H1 (cell line): ENCODE measurements around the gene INIP. TPM values are rescaled to one million over a fixed set of nuclear protein-coding genes. Genes with fewer than 3 reads are reported as not detected.

Source experiments
- CTCF ChIA-PET: fragments of 300-600 bp; sonication (Branson Sonifier 250); formaldehyde crosslinking; loops from one replicate; lab custom pipeline; 2021; ENCODE audit not compliant: partially characterized antibody; lab: Charles Lee
- POLR2A ChIA-PET: fragments of 300-600 bp; sonication (Branson Sonifier 250); formaldehyde crosslinking; loops from one replicate; lab custom pipeline; 2021; ENCODE audit warnings: inconsistent platforms; ENCODE audit not compliant: partially characterized antibody; lab: Charles Lee
- DNase-seq, 2 experiments: peaks; one replicate each; pipeline versions ENCODE4 v3.0.0 to v3.0.0-alpha.2; 2010 to 2022; ENCODE audit warnings: low spot score in 2 of 2, low read depth in 1 of 2, mixed read lengths in 1 of 2
- FAIRE-seq: peaks from 2 replicates; lab custom pipeline; 2011; peaks lifted over from hg19 to GRCh38; lab: Jason Lieb, UNC
- H2AFZ ChIP-seq: 2 replicates; pipeline ENCODE4 v1.8.1; 2012; ENCODE audit warnings: low read length, inconsistent platforms
- H2AK5ac ChIP-seq: 2 replicates; pipeline ENCODE4 v1.6.1; 2013; ENCODE audit warnings: low read depth, low read length
- H2BK120ac ChIP-seq: replicated peaks from 2 replicates; pipeline ENCODE3; 2013; ENCODE audit warnings: low read depth, low read length, inconsistent platforms
- H2BK12ac ChIP-seq: 2 replicates; pipeline ENCODE4 v1.6.1; 2013; ENCODE audit warnings: low read depth, low read length
- H2BK15ac ChIP-seq: 2 replicates; pipeline ENCODE4 v1.6.1; 2013; ENCODE audit warnings: low read length
- H2BK20ac ChIP-seq: 2 replicates; pipeline ENCODE4 v1.6.1; 2013; ENCODE audit warnings: low read length
- H2BK5ac ChIP-seq: 2 replicates; pipeline ENCODE4 v1.6.1; 2013; ENCODE audit warnings: low read depth, low read length
- H3K14ac ChIP-seq: 2 replicates; pipeline ENCODE4 v1.6.1; 2013; ENCODE audit warnings: inconsistent platforms; ENCODE audit not compliant: insufficient read length
- H3K18ac ChIP-seq: 2 replicates; pipeline ENCODE4 v1.6.1; 2013; ENCODE audit warnings: low read length; ENCODE audit errors: extremely low read depth
- H3K23ac ChIP-seq: 2 replicates; pipeline ENCODE4 v1.6.1; 2013; ENCODE audit warnings: inconsistent platforms; ENCODE audit not compliant: insufficient read length
- H3K23me2 ChIP-seq: 2 replicates; pipeline ENCODE4 v1.6.1; 2013; ENCODE audit warnings: low read depth, low read length
- H3K27ac ChIP-seq: 2 replicates; pipeline ENCODE4 v1.6.1; 2011; ENCODE audit warnings: low read depth, low read length, inconsistent platforms
- H3K27me3 ChIP-seq, 4 experiments: replicated peaks in 1 of 4; 1 replicate in 1 of 4; 2 replicates in 3 of 4; pipeline versions ENCODE4 v1.6.1 to v1.8.1; 2011 to 2013; ENCODE audit warnings: low read length in 3 of 4, mild to moderate bottlenecking in 3 of 4, inconsistent platforms in 2 of 4, mixed read lengths in 2 of 4, moderate library complexity in 1 of 4; ENCODE audit not compliant: control insufficient read depth in 3 of 4, insufficient read depth in 3 of 4; ENCODE audit errors: extremely low read depth in 1 of 4
- H3K36me3 ChIP-seq, 4 experiments: 2 replicates each; pipeline versions ENCODE4 v1.6.1 to v1.8.1; 2011 to 2013; ENCODE audit warnings: mild to moderate bottlenecking in 4 of 4, low read length in 3 of 4, moderate library complexity in 2 of 4, control low read depth in 1 of 4, inconsistent platforms in 1 of 4; ENCODE audit not compliant: insufficient read depth in 4 of 4, control insufficient read depth in 2 of 4
- H3K4ac ChIP-seq: replicated peaks from 2 replicates; pipeline ENCODE3; 2013; ENCODE audit warnings: low read length, low read depth, mixed read lengths, inconsistent platforms; ENCODE audit not compliant: insufficient read length
- H3K4me1 ChIP-seq, 4 experiments: replicated peaks in 1 of 4; 1 replicate in 1 of 4; 2 replicates in 3 of 4; pipeline versions ENCODE4 v1.6.1 to v1.8.1; 2011 to 2013; ENCODE audit warnings: low read length in 3 of 4, inconsistent platforms in 2 of 4, mixed read lengths in 1 of 4; ENCODE audit not compliant: insufficient read depth in 4 of 4, control insufficient read depth in 3 of 4
- H3K4me2 ChIP-seq, 2 experiments: 2 replicates each; pipeline versions ENCODE4 v1.6.1 to v1.8.1; 2011 to 2013; ENCODE audit warnings: low read depth in 2 of 2, low read length in 2 of 2, control low read depth in 1 of 2, inconsistent platforms in 1 of 2, mild to moderate bottlenecking in 1 of 2; ENCODE audit not compliant: insufficient read depth in 1 of 2
- H3K4me3 ChIP-seq, 4 experiments: fragments of 200-600, 300-600 bp in 1 of 4; sonication (generic), shearing (Covaris generic), sonication (Bioruptor Twin) in 1 of 4; 2 replicates each; pipeline versions ENCODE4 v1.5.1 to v1.8.1; 2011 to 2016; ENCODE audit warnings: low read length in 4 of 4, low read depth in 3 of 4, control low read depth in 2 of 4, inconsistent platforms in 2 of 4, mild to moderate bottlenecking in 2 of 4, mixed read lengths in 1 of 4, moderate library complexity in 1 of 4; ENCODE audit not compliant: insufficient read depth in 2 of 4; ENCODE audit errors: extremely low read depth in 1 of 4
- H3K56ac ChIP-seq: replicated peaks from 2 replicates; pipeline ENCODE3; 2013; ENCODE audit warnings: low read depth, mild to moderate bottlenecking, mixed read lengths, low read length, inconsistent platforms; ENCODE audit not compliant: insufficient read length
- H3K79me1 ChIP-seq: 2 replicates; pipeline ENCODE4 v1.6.1; 2013; ENCODE audit warnings: low read depth, low read length, control low read depth
- H3K79me2 ChIP-seq, 2 experiments: 2 replicates each; pipeline versions ENCODE4 v1.6.1 to v1.8.1; 2012 to 2013; ENCODE audit warnings: low read length in 2 of 2, mild to moderate bottlenecking in 2 of 2, inconsistent platforms in 1 of 2; ENCODE audit not compliant: insufficient read depth in 2 of 2, control insufficient read depth in 1 of 2
- H3K9ac ChIP-seq, 4 experiments: replicated peaks in 1 of 4; 1 replicate in 1 of 4; 2 replicates in 3 of 4; pipeline versions ENCODE4 v1.6.1 to v1.8.1; 2011 to 2013; ENCODE audit warnings: low read depth in 3 of 4, low read length in 3 of 4, control low read depth in 2 of 4, mild to moderate bottlenecking in 2 of 4, moderate library complexity in 2 of 4, inconsistent platforms in 1 of 4; ENCODE audit errors: extremely low read depth in 1 of 4
- H3K9me3 ChIP-seq, 2 experiments: 2 replicates each; pipeline versions ENCODE4 v1.6.1 to v1.8.1; 2012 to 2013; ENCODE audit warnings: mild to moderate bottlenecking in 2 of 2, moderate library complexity in 2 of 2, control low read depth in 1 of 2, inconsistent platforms in 1 of 2, low read depth in 1 of 2, low read length in 1 of 2, mixed read lengths in 1 of 2; ENCODE audit not compliant: insufficient read depth in 2 of 2
- H4K20me1 ChIP-seq, 2 experiments: replicated peaks in 1 of 2; 2 replicates each; pipeline versions ENCODE3 to v1.8.1; 2011 to 2013; ENCODE audit warnings: inconsistent platforms in 2 of 2, low read length in 2 of 2, mild to moderate bottlenecking in 1 of 2; ENCODE audit not compliant: insufficient read depth in 2 of 2, control insufficient read depth in 1 of 2
- H4K5ac ChIP-seq: 2 replicates; pipeline ENCODE4 v1.6.1; 2013; ENCODE audit warnings: low read length, low read depth, mixed read lengths, inconsistent platforms; ENCODE audit not compliant: insufficient read length
- H4K8ac ChIP-seq: 2 replicates; pipeline ENCODE4 v1.8.0; 2013; ENCODE audit warnings: mild to moderate bottlenecking, moderate library complexity, low read length, inconsistent platforms; ENCODE audit not compliant: insufficient read depth; ENCODE audit errors: extremely low read depth
- H4K91ac ChIP-seq: replicated peaks from 2 replicates; pipeline ENCODE3; 2013; ENCODE audit warnings: low read length, mixed read lengths, inconsistent platforms; ENCODE audit not compliant: insufficient read length
- CHD2 ChIP-seq: IDR thresholded peaks from 2 replicates; pipeline ENCODE4 v1.6.1; 2012; ENCODE audit warnings: low read length, improper control_type of control experiment
- CREB1 ChIP-seq: IDR thresholded peaks from 2 replicates; pipeline ENCODE4 v1.6.1; 2012; ENCODE audit warnings: inconsistent platforms
- GTF2F1 ChIP-seq: IDR thresholded peaks from 2 replicates; pipeline ENCODE4 v1.6.1; 2012; ENCODE audit warnings: low read depth, low read length, improper control_type of control experiment, borderline replicate concordance
- MAFK ChIP-seq: IDR thresholded peaks from 2 replicates; pipeline ENCODE4 v1.6.1; 2012; ENCODE audit warnings: low read depth, mild to moderate bottlenecking, improper control_type of control experiment, low read length
- POLR2A ChIP-seq, 2 experiments: IDR thresholded peaks; 1 replicate in 1 of 2; 2 replicates in 1 of 2; pipeline ENCODE4 v1.6.1; 2011; ENCODE audit warnings: low read depth in 2 of 2, low read length in 2 of 2, mild to moderate bottlenecking in 2 of 2; ENCODE audit errors: control extremely low read depth in 1 of 2
- POLR2AphosphoS5 ChIP-seq: IDR thresholded peaks from 2 replicates; pipeline ENCODE4 v1.6.1; 2011; ENCODE audit warnings: low read depth, low read length
- RXRA ChIP-seq: IDR thresholded peaks from 2 replicates; pipeline ENCODE4 v1.6.1; 2011; ENCODE audit warnings: low read depth, mild to moderate bottlenecking, low read length, moderate library complexity; ENCODE audit not compliant: insufficient read depth
- SAP30 ChIP-seq: fragments of 300-600 bp; sonication (generic); IDR thresholded peaks from 2 replicates; pipeline ENCODE4 v1.7.1; 2012; ENCODE audit warnings: low read length, moderate library complexity, mild to moderate bottlenecking, inconsistent platforms; ENCODE audit not compliant: insufficient read depth, insufficient replicate concordance
- SP2 ChIP-seq: IDR thresholded peaks from 2 replicates; pipeline ENCODE4 v1.6.1; 2012; ENCODE audit warnings: mild to moderate bottlenecking, low read length, inconsistent platforms
- SP4 ChIP-seq: IDR thresholded peaks from 2 replicates; pipeline ENCODE4 v1.6.1; 2012; ENCODE audit warnings: low read length, inconsistent platforms
- WGBS, 2 experiments: shearing (Covaris generic) in 1 of 2; methylation state at CpG; one replicate each; pipeline versions ENCODE4 v1.1.6 to v1.1.7; 2013 to 2015; ENCODE audit warnings: low lambda C conversion rate in 2 of 2, mixed read lengths in 2 of 2, inconsistent platforms in 1 of 2, low coverage in 1 of 2, missing lambda C conversion rate in 1 of 2; ENCODE audit not compliant: insufficient replicate concordance in 2 of 2, insufficient coverage in 1 of 2, insufficient read length in 1 of 2; ENCODE audit errors: extremely low coverage in 1 of 2, missing lambda C conversion rate in 1 of 2; 5-methylcytosine and 5-hydroxymethylcytosine counted together
- polyA plus RNA-seq, 7 experiments: library from polyadenylated mRNA; depleted of rRNA in 3 of 7; stranded (reverse) in 5 of 7; unstranded in 2 of 7; fragments of >200 nt in 5 of 7; fragments of 200-250 nt in 2 of 7; gene quantifications; 1 replicate in 5 of 7; 2 replicates in 1 of 7; 4 replicates in 1 of 7; pipeline versions ENCODE4 v1.2.1 to v1.2.3, GENCODE V29; 2011 to 2013; ENCODE audit warnings: missing spikeins in 2 of 7, mixed read lengths in 2 of 7
- total RNA-seq: library from RNA; stranded (reverse); fragmentation: NEBNext Ultra II Directional; extraction: Animal tissue kit (Norgen Biotek cat#: 25700); gene quantifications from 2 replicates; pipeline ENCODE4 v1.2.1, GENCODE V29; 2021
- TF ChIP-seq, protein P1 (sequence below): IDR thresholded peaks from 2 replicates; pipeline ENCODE4 v1.6.1; 2012; ENCODE audit warnings: inconsistent platforms
- TF ChIP-seq, protein P2 (sequence below): IDR thresholded peaks from 2 replicates; pipeline ENCODE4 v1.6.1; 2012; ENCODE audit warnings: low read length, inconsistent platforms

The INIP gene
- total and polyA plus RNA-seq, 2 of the 8 experiments (the other 6 are each of a cell fraction or from before 2014, with no cell fraction given), result 10.7 to 18.3 TPM

DNA sequence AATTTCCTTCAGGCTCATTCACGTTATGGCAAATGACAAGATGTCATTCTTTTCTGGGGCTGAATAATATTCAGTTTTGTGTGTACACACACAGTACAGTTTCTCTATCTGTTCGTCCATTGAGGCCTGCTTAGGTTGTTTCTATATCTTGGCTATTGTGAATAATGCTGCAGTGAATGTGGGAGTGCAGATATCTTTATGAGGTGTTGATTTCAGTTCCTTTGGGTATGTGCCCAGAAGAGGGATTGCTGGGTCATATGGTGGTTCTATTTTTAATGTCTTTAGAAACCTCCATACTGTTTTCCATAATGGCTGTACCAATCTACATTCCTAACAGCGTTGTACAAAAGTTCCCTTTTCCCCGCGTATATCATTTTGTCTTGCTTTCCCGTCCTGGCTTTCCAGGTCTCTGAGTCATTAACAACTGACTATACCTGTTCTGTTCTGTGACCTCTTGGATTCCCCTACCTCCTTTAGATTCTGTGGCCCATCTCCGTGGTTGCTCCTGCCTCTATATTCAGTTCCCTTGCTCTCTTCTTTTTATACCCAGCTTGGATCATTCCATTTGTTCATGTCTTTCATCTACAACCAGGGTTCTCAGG is 39.5 kb upstream of the INIP start:
- H3K79me2 ChIP-seq, result peaks cover 0 to 8% of the 10 kb centered on the region in 2 experiments; a peak in 1 of 4 replicates
- no peak for TF ChIP-seq SP4
- no peak for TF ChIP-seq CREB1
- TF ChIP-seq CHD2, result no peak
- TF ChIP-seq POLR2AphosphoS5, result no peak
- no peak for TF ChIP-seq GTF2F1
- no peak for TF ChIP-seq MAFK
- TF ChIP-seq, protein P1, sequence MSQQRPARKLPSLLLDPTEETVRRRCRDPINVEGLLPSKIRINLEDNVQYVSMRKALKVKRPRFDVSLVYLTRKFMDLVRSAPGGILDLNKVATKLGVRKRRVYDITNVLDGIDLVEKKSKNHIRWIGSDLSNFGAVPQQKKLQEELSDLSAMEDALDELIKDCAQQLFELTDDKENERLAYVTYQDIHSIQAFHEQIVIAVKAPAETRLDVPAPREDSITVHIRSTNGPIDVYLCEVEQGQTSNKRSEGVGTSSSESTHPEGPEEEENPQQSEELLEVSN, result no peak
- TF ChIP-seq SP2, result no peak
- TF ChIP-seq SAP30, result no peak
- no peak for TF ChIP-seq POLR2A (IDR thresholded peaks at IDR 0.05; ENCODE audit: control extremely low read depth in 1 of 2, low read depth in 2 of 2, low read length in 2 of 2)
- TF ChIP-seq, protein P2, sequence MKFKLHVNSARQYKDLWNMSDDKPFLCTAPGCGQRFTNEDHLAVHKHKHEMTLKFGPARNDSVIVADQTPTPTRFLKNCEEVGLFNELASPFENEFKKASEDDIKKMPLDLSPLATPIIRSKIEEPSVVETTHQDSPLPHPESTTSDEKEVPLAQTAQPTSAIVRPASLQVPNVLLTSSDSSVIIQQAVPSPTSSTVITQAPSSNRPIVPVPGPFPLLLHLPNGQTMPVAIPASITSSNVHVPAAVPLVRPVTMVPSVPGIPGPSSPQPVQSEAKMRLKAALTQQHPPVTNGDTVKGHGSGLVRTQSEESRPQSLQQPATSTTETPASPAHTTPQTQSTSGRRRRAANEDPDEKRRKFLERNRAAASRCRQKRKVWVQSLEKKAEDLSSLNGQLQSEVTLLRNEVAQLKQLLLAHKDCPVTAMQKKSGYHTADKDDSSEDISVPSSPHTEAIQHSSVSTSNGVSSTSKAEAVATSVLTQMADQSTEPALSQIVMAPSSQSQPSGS, result no peak
- no peak for TF ChIP-seq RXRA

More for the DNA sequence above, 39.5 kb upstream of the INIP start:
- Histone ChIP-seq H4K20me1 (no peaks in the 10 kb centered on the region), H3K27me3 (no peaks in the 10 kb centered on the region), H3K4ac (no peak overlapping the region), H3K9ac (no peak overlapping the region), H3K79me1 (no peaks in the 10 kb centered on the region; the same call in 1 of the 2 replicates), H2BK120ac (no peak overlapping the region), H2AK5ac (no peak overlapping the region), H3K4me3 (no peak overlapping the region), H2BK12ac (no peak overlapping the region), H4K8ac (no peak overlapping the region), H4K5ac (no peak overlapping the region), H2BK5ac (no peak overlapping the region), H3K14ac (no peak overlapping the region), H3K36me3 (no peaks in the 10 kb centered on the region), H2BK15ac (no peak overlapping the region), H2BK20ac (no peak overlapping the region), H3K23me2 (no peaks in the 10 kb centered on the region), H3K4me1 (no peaks in the 10 kb centered on the region), H4K91ac (no peak overlapping the region), H2AFZ (no peak overlapping the region), H3K56ac (no peak overlapping the region), H3K23ac (no peak overlapping the region), H3K18ac (no peak overlapping the region), H3K4me2 (no peak overlapping the region), H3K27ac (no peak overlapping the region), H3K9me3 (no peaks in the 10 kb centered on the region)
- ChIA-PET POLR2A (no interaction called here), CTCF (interaction anchor here (0.6 kb wide), 1 partner anchor 39 kb away, joined by 3 read pairs; the partner anchor contains the start of gene INIP)
- DNase-seq (no peak), FAIRE-seq (no peak)
- WGBS, 2 experiments, result 80% methylated on average over 7 of the region's 7 CpGs; no CpG with 5 or more reads in 1 of the 2 experiments
